Measurements from ENCODE around the gene ZNF516. TPM values are rescaled to one million over a fixed set of nuclear protein-coding genes. Genes with fewer than 3 reads are reported as not detected.

ZNF516 gene
- total and polyA plus RNA-seq, 2 experiments from 2014 or later, result 17.8 to 29.4 TPM

DNA sequence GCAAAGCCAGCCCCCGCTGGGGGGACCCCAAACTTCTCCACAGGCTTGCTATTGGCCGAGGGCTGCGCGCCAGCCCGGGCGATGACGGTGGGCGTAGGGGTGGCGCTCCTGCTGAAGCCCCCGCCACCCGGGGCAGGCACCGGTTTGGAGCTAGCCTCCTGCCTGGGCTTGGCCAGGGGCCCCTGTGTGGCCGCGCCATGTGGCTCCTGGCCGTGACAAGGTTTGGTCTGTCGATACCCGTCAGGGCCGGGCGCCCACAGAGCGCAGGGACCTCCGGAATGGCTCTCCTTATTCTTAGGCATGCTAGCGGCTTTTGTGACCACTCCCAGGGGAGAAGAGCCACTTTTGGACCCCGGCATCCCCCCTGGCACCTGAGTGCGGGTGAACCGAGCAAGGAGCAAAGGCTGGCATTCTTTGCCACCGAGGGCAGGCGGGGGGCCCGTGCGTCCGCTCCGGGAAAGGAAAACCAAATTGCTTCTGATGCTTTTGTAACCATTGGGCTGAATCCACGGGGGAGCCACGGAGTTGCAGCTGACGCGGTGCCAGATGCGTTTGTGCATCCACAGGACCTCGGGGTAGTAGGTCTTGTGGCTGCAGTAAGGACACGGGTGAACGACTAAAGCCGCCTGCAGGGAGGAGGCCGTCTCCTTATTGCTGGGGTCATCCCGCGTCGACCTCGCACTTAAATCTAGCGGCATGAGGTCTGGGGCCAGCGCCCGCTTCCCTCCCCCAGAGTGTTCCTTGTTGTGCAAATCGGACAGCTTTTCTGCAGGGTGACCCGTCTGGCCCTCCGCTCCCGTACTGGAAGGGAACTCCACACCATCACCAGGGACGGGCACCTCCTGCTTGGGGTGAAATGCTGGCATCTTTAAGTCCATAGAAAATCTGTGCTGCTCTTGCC is 115.6 kb downstream of the ZNF516 start:
- Histone ChIP-seq H2AFZ (no peak overlapping the region), H3K79me2 (ENCODE audit: insufficient read depth) (peaks cover 65% of the 10 kb centered on the region), H3K9me3 (ENCODE audit: low read depth) (no peaks in the 10 kb centered on the region), H3K4me3 (no peak overlapping the region), H3K27me3 (replicated peaks; ENCODE audit: insufficient read depth) (no peaks in the 10 kb centered on the region), H4K20me1 (ENCODE audit: insufficient read depth) (no peaks in the 10 kb centered on the region), H3K27ac (no peak overlapping the region), H3F3A (ENCODE audit: insufficient read depth) (no peaks in the 10 kb centered on the region), H3K36me3 (ENCODE audit: low read depth) (no peaks in the 10 kb centered on the region; the same call in 1 of the 2 replicates), H3K4me2 (ENCODE audit: unreplicated experiment) (no peak overlapping the region), H3K9me2 (ENCODE audit: insufficient read depth) (no peaks in the 10 kb centered on the region), H3K4me1 (ENCODE audit: insufficient read depth) (no peaks in the 10 kb centered on the region), H3K9ac (no peak overlapping the region)
- in situ Hi-C loops (cut with MboI), result no loop called here
- no peak for DNase-seq
- 95 to 97% methylated on average over 45 to 53 of the region's 53 CpGs for WGBS, 2 experiments (ENCODE audit: low coverage in 1 of 2, low lambda C conversion rate in 2 of 2, missing lambda C conversion rate in 2 of 2)
- no peak for TF ChIP-seq EZH2phosphoT487 (IDR thresholded peaks at IDR 0.05; ENCODE audit: insufficient read depth, low read depth)
- TF ChIP-seq EZH2 (IDR thresholded peaks at IDR 0.05; ENCODE audit: insufficient read depth, poor library complexity, severe bottlenecking), result no peak

- H3F3A ChIP-seq (ENCODE audit: insufficient read depth), result no peaks in the 10 kb centered on the region
- peaks cover 71% of the 10 kb centered on the region for H3K79me2 ChIP-seq (ENCODE audit: insufficient read depth)
- no peak for DNase-seq
- in situ Hi-C loops (cut with MboI), result no loop called here
- no peaks in the 10 kb centered on the region for H3K9me3 ChIP-seq (ENCODE audit: low read depth)
- H3K4me3 ChIP-seq, result no peak overlapping the region
- H4K20me1 ChIP-seq (ENCODE audit: insufficient read depth), result no peaks in the 10 kb centered on the region
- no peaks in the 10 kb centered on the region; the same call in 1 of the 2 replicates for H3K36me3 ChIP-seq (ENCODE audit: low read depth)
- no peak overlapping the region for H2AFZ ChIP-seq
- no peaks in the 10 kb centered on the region for H3K27me3 ChIP-seq (replicated peaks; ENCODE audit: insufficient read depth)
- no peak overlapping the region for H3K27ac ChIP-seq
- H3K4me1 ChIP-seq (ENCODE audit: insufficient read depth), result no peaks in the 10 kb centered on the region
- TF ChIP-seq EZH2 (IDR thresholded peaks at IDR 0.05; ENCODE audit: insufficient read depth, poor library complexity, severe bottlenecking), result no peak
- no peak for TF ChIP-seq EZH2phosphoT487 (IDR thresholded peaks at IDR 0.05; ENCODE audit: insufficient read depth, low read depth)
- H3K9ac ChIP-seq, result no peak overlapping the region
- H3K9me2 ChIP-seq (ENCODE audit: insufficient read depth), result no peaks in the 10 kb centered on the region
- 95 to 96% methylated on average over 21 to 32 of the region's 32 CpGs for WGBS, 2 experiments (ENCODE audit: low coverage in 1 of 2, low lambda C conversion rate in 2 of 2, missing lambda C conversion rate in 2 of 2)
- H3K4me2 ChIP-seq (ENCODE audit: unreplicated experiment), result no peak overlapping the region
These were observed 116.4 kb downstream of the ZNF516 start for GRCh38 chr18:76378526-76379215.

- H3K36me3 ChIP-seq (ENCODE audit: low read depth), result no peaks in the 10 kb centered on the region; the same call in 1 of the 2 replicates
- H3K9me3 ChIP-seq (ENCODE audit: low read depth), result no peaks in the 10 kb centered on the region
- TF ChIP-seq EZH2 (IDR thresholded peaks at IDR 0.05; ENCODE audit: insufficient read depth, poor library complexity, severe bottlenecking) (no peak), EZH2phosphoT487 (IDR thresholded peaks at IDR 0.05; ENCODE audit: insufficient read depth, low read depth) (no peak)
- 67 to 70% methylated on average over 3 of the region's 3 CpGs for WGBS, 2 experiments (ENCODE audit: low coverage in 1 of 2, low lambda C conversion rate in 2 of 2, missing lambda C conversion rate in 2 of 2)
- no peaks in the 10 kb centered on the region for H3F3A ChIP-seq (ENCODE audit: insufficient read depth)
- no peak overlapping the region for H3K4me2 ChIP-seq (ENCODE audit: unreplicated experiment)
- H3K9ac ChIP-seq, result no peak overlapping the region
- no peak for DNase-seq
- H2AFZ ChIP-seq, result no peak overlapping the region
- no peak overlapping the region for H3K4me3 ChIP-seq
- 0 out of 2 replicates have a peak, but pooled peaks cover 4% of the 10 kb centered on the region for H4K20me1 ChIP-seq (ENCODE audit: insufficient read depth)
- no peaks in the 10 kb centered on the region for H3K9me2 ChIP-seq (ENCODE audit: insufficient read depth)
- H3K27ac ChIP-seq, result no peak overlapping the region
- in situ Hi-C loops (cut with MboI), result no loop called here
- H3K27me3 ChIP-seq (replicated peaks; ENCODE audit: insufficient read depth), result no peaks in the 10 kb centered on the region
- H3K4me1 ChIP-seq (ENCODE audit: insufficient read depth), result no peaks in the 10 kb centered on the region
- H3K79me2 ChIP-seq (ENCODE audit: insufficient read depth), result peaks cover 71% of the 10 kb centered on the region
These were observed 117.7 kb downstream of the ZNF516 start for GRCh38 chr18:76377359-76377756.

DNA sequence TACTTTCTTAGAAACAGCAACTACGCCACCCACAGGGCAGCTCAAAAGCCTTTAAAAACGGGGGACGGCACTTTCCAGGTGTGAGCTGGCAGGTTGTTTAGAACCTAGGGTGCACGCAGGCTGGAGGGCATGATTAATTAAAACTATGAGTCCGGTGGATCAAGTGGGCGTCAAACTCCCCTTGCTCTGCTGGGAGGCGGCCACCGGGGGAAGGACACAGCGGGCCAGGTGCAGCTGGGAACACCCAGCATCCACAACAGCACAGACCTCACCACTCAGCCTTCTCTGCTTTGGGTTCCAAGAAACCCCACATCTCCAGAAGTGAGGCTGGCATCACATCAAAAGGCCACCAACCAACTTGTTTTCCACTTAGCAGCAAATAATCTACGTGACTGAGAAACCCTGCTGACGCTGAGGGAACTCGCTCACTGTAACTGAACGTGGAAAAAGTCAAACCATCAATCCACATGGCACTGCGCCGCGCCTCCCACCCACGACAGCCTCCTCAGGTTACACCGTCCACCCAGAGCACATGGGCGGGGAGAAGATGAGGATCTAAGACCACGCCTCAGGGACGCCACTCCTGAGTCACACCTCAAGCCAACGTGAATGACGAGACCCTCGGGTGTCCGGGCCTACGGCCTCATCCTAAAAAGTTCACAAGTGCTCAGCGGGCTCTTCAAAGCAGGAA is 118.2 kb downstream of the ZNF516 start:
- H3K4me2 ChIP-seq (ENCODE audit: unreplicated experiment), result no peak overlapping the region
- H3K9ac ChIP-seq, result no peak overlapping the region
- H3K36me3 ChIP-seq (ENCODE audit: low read depth), result no peaks in the 10 kb centered on the region; the same call in 1 of the 2 replicates
- H3K9me3 ChIP-seq (ENCODE audit: low read depth), result no peaks in the 10 kb centered on the region
- H3K79me2 ChIP-seq (ENCODE audit: insufficient read depth), result peaks cover 73% of the 10 kb centered on the region
- 91 to 93% methylated on average over 27 of the region's 27 CpGs for WGBS, 2 experiments (ENCODE audit: low coverage in 1 of 2, low lambda C conversion rate in 2 of 2, missing lambda C conversion rate in 2 of 2)
- no peaks in the 10 kb centered on the region for H3K9me2 ChIP-seq (ENCODE audit: insufficient read depth)
- 0 out of 2 replicates have a peak, but pooled peaks cover 4% of the 10 kb centered on the region for H4K20me1 ChIP-seq (ENCODE audit: insufficient read depth)
- no peaks in the 10 kb centered on the region for H3K4me1 ChIP-seq (ENCODE audit: insufficient read depth)
- TF ChIP-seq EZH2phosphoT487 (IDR thresholded peaks at IDR 0.05; ENCODE audit: insufficient read depth, low read depth) (no peak), EZH2 (IDR thresholded peaks at IDR 0.05; ENCODE audit: insufficient read depth, poor library complexity, severe bottlenecking) (no peak)
- H3K27ac ChIP-seq, result no peak overlapping the region
- no peaks in the 10 kb centered on the region for H3F3A ChIP-seq (ENCODE audit: insufficient read depth)
- no peak for DNase-seq
- H3K27me3 ChIP-seq (replicated peaks; ENCODE audit: insufficient read depth), result no peaks in the 10 kb centered on the region
- no peak overlapping the region for H3K4me3 ChIP-seq
- in situ Hi-C loops (cut with MboI), result no loop called here
- H2AFZ ChIP-seq, result no peak overlapping the region

Measured in GM23248 (cell line).